GM19193 (cell line): Measurements from ENCODE around the gene GPANK1.

Experiments used
- POLR2A ChIP-seq: IDR thresholded peaks from 4 replicates; pipeline ENCODE4 v1.6.1; 2011; ENCODE audit not compliant: insufficient read depth, insufficient read length; ENCODE audit errors: extremely low read depth

Gene GPANK1

GRCh38 chr6:31639449-31639861, 25.3 kb downstream of the GPANK1 start:
- no peak for TF ChIP-seq POLR2A

GRCh38 chr6:31639043-31639442, 25.8 kb downstream of the GPANK1 start:
- TF ChIP-seq POLR2A, result peak; percentile 12

GRCh38 chr6:31636698-31637596, 27.9 kb downstream of the GPANK1 start:
- TF ChIP-seq POLR2A, result peak; percentile 17

- no peak for TF ChIP-seq POLR2A
These were observed 29.7 kb downstream of the GPANK1 start for GRCh38 chr6:31634969-31635575.

GRCh38 chr6:31634131-31634530, 30.7 kb downstream of the GPANK1 start:
- no peak for TF ChIP-seq POLR2A

- TF ChIP-seq POLR2A, result no peak
These were observed 31.4 kb downstream of the GPANK1 start for GRCh38 chr6:31633447-31633846.

- TF ChIP-seq POLR2A, result peak; percentile 32
These were observed 32.4 kb downstream of the GPANK1 start for GRCh38 chr6:31632279-31632946.

GRCh38 chr6:31631681-31632278, 33.0 kb downstream of the GPANK1 start:
- TF ChIP-seq POLR2A, result no peak

GRCh38 chr6:31631209-31631608, 33.6 kb downstream of the GPANK1 start:
- no peak for TF ChIP-seq POLR2A

- no peak for TF ChIP-seq POLR2A
These were observed 34.4 kb downstream of the GPANK1 start for GRCh38 chr6:31630177-31630934.

GRCh38 chr6:31629014-31629413, 35.8 kb downstream of the GPANK1 start:
- no peak for TF ChIP-seq POLR2A

- no peak for TF ChIP-seq POLR2A
These were observed 37.0 kb downstream of the GPANK1 start for GRCh38 chr6:31627690-31628287.

- no peak for TF ChIP-seq POLR2A
These were observed 37.8 kb downstream of the GPANK1 start for GRCh38 chr6:31626952-31627351.

GRCh38 chr6:31624070-31624469, 40.7 kb downstream of the GPANK1 start:
- TF ChIP-seq POLR2A, result no peak
